Measurements from ENCODE around the gene MRPL21.

MRPL21 gene

GRCh38 chr11:68881320-68881719, 22.3 kb downstream of the MRPL21 start:
- no peak for DNase-seq (ENCODE audit: insufficient read length)
- TF ChIP-seq POLR2A (IDR thresholded peaks at IDR 0.05; ENCODE audit: low read depth, low read length) (no peak), POLR2AphosphoS5 (IDR thresholded peaks at IDR 0.05; ENCODE audit: low read depth, low read length) (no peak)
- FAIRE-seq = no peak

- FAIRE-seq (no peak), DNase-seq (ENCODE audit: insufficient read length) (no peak)
- TF ChIP-seq POLR2A (IDR thresholded peaks at IDR 0.05; ENCODE audit: low read depth, low read length) = no peak
- TF ChIP-seq POLR2AphosphoS5 (IDR thresholded peaks at IDR 0.05; ENCODE audit: low read depth, low read length) = no peak
- TF ChIP-seq TAF1 (IDR thresholded peaks at IDR 0.05; ENCODE audit: borderline replicate concordance, low read depth, low read length) = no peak
Observed at GRCh38 chr11:68880851-68881250, 22.8 kb downstream of the MRPL21 start.

- FAIRE-seq = no peak
- TF ChIP-seq POLR2AphosphoS5 (IDR thresholded peaks at IDR 0.05; ENCODE audit: low read depth, low read length) (no peak), POLR2A (IDR thresholded peaks at IDR 0.05; ENCODE audit: low read depth, low read length) (no peak), TAF1 (IDR thresholded peaks at IDR 0.05; ENCODE audit: borderline replicate concordance, low read depth, low read length) (no peak)
- no peak for DNase-seq (ENCODE audit: insufficient read length)
Observed at GRCh38 chr11:68878022-68878421, 25.6 kb downstream of the MRPL21 start.

- no peak for TF ChIP-seq TAF1 (IDR thresholded peaks at IDR 0.05; ENCODE audit: borderline replicate concordance, low read depth, low read length)
- no peak for TF ChIP-seq POLR2AphosphoS5 (IDR thresholded peaks at IDR 0.05; ENCODE audit: low read depth, low read length)
- TF ChIP-seq POLR2A (IDR thresholded peaks at IDR 0.05; ENCODE audit: low read depth, low read length) = no peak
- FAIRE-seq = no peak
- no peak for DNase-seq (ENCODE audit: insufficient read length)
Observed at GRCh38 chr11:68872216-68873003, 31.2 kb downstream of the MRPL21 start.

GRCh38 chr11:68870470-68870869, 33.2 kb downstream of the MRPL21 start:
- DNase-seq (ENCODE audit: insufficient read length) (no peak), FAIRE-seq (no peak)
- TF ChIP-seq TAF1 (IDR thresholded peaks at IDR 0.05; ENCODE audit: borderline replicate concordance, low read depth, low read length) (no peak), POLR2A (IDR thresholded peaks at IDR 0.05; ENCODE audit: low read depth, low read length) (no peak), POLR2AphosphoS5 (IDR thresholded peaks at IDR 0.05; ENCODE audit: low read depth, low read length) (no peak)

GRCh38 chr11:68868221-68868835, 35.3 kb downstream of the MRPL21 start:
- DNase-seq (ENCODE audit: insufficient read length) = no peak
- no peak for FAIRE-seq
- no peak for TF ChIP-seq POLR2AphosphoS5 (IDR thresholded peaks at IDR 0.05; ENCODE audit: low read depth, low read length)

- TF ChIP-seq POLR2AphosphoS5 (IDR thresholded peaks at IDR 0.05; ENCODE audit: low read depth, low read length) (no peak), TAF1 (IDR thresholded peaks at IDR 0.05; ENCODE audit: borderline replicate concordance, low read depth, low read length) (no peak), POLR2A (IDR thresholded peaks at IDR 0.05; ENCODE audit: low read depth, low read length) (no peak)
- no peak for DNase-seq (ENCODE audit: insufficient read length)
- no peak for FAIRE-seq
Observed at GRCh38 chr11:68867066-68867465, 36.6 kb downstream of the MRPL21 start.

GRCh38 chr11:68865241-68865640, 38.4 kb downstream of the MRPL21 start:
- TF ChIP-seq TAF1 (IDR thresholded peaks at IDR 0.05; ENCODE audit: borderline replicate concordance, low read depth, low read length) = no peak
- TF ChIP-seq POLR2A (IDR thresholded peaks at IDR 0.05; ENCODE audit: low read depth, low read length) = no peak
- no peak for TF ChIP-seq POLR2AphosphoS5 (IDR thresholded peaks at IDR 0.05; ENCODE audit: low read depth, low read length)
- DNase-seq (ENCODE audit: insufficient read length) = no peak
- no peak for FAIRE-seq

- DNase-seq (ENCODE audit: insufficient read length) = no peak
- no peak for TF ChIP-seq POLR2A (IDR thresholded peaks at IDR 0.05; ENCODE audit: low read depth, low read length)
- no peak for TF ChIP-seq POLR2AphosphoS5 (IDR thresholded peaks at IDR 0.05; ENCODE audit: low read depth, low read length)
- no peak for TF ChIP-seq TAF1 (IDR thresholded peaks at IDR 0.05; ENCODE audit: borderline replicate concordance, low read depth, low read length)
- no peak for FAIRE-seq
Observed at GRCh38 chr11:68863553-68864265, 39.9 kb downstream of the MRPL21 start.

GRCh38 chr11:68862421-68862820, 41.2 kb downstream of the MRPL21 start:
- no peak for DNase-seq (ENCODE audit: insufficient read length)
- FAIRE-seq = no peak
- no peak for TF ChIP-seq TAF1 (IDR thresholded peaks at IDR 0.05; ENCODE audit: borderline replicate concordance, low read depth, low read length)
- TF ChIP-seq POLR2AphosphoS5 (IDR thresholded peaks at IDR 0.05; ENCODE audit: low read depth, low read length) = no peak
- no peak for TF ChIP-seq POLR2A (IDR thresholded peaks at IDR 0.05; ENCODE audit: low read depth, low read length)

GRCh38 chr11:68859123-68859522, 44.5 kb downstream of the MRPL21 start:
- DNase-seq (ENCODE audit: insufficient read length) (no peak), FAIRE-seq (no peak)
- TF ChIP-seq POLR2AphosphoS5 (IDR thresholded peaks at IDR 0.05; ENCODE audit: low read depth, low read length) = no peak
- TF ChIP-seq TAF1 (IDR thresholded peaks at IDR 0.05; ENCODE audit: borderline replicate concordance, low read depth, low read length) = no peak
- no peak for TF ChIP-seq POLR2A (IDR thresholded peaks at IDR 0.05; ENCODE audit: low read depth, low read length)

All from GM12892 (cell line).